Measurements from ENCODE around the gene ACOXL. TPM values are rescaled to one million over a fixed set of nuclear protein-coding genes. Genes with fewer than 3 reads are reported as not detected.

The ACOXL gene
- total and polyA plus RNA-seq, 10 of the 15 experiments (the other 5 are each of a cell fraction or from before 2014, with no cell fraction given) = 0.05 to 1.3 (median 0.71) TPM

GRCh38 chr2:110773401-110773921 lies 41.1 kb downstream of the ACOXL start:
- Histone ChIP-seq H3K27ac (ENCODE audit: control insufficient read depth, insufficient read depth) (no peak overlapping the region), H3K4me2 (ENCODE audit: control insufficient read depth, insufficient read depth) (no peak overlapping the region), H3K79me2 (ENCODE audit: control insufficient read depth, insufficient read depth, low read length) (no peaks in the 10 kb centered on the region), H3K4me3 (no peak overlapping the region), H3K9ac (ENCODE audit: control insufficient read depth, insufficient read depth, low read length) (no peak overlapping the region), H2AFZ (ENCODE audit: control insufficient read depth, low read depth, low read length) (no peak overlapping the region), H3K9me3 (replicated peaks; ENCODE audit: control insufficient read depth, insufficient read depth, low read length) (no peaks in the 10 kb centered on the region), H3K36me3 (ENCODE audit: control insufficient read depth in 2 of 2, insufficient read depth in 2 of 2, low read length in 1 of 2) (no peaks in the 10 kb centered on the region), H4K20me1 (ENCODE audit: control insufficient read depth, insufficient read depth) (no peaks in the 10 kb centered on the region), H3K4me1 (ENCODE audit: control insufficient read depth, insufficient read depth, low read length) (no peaks in the 10 kb centered on the region), H3K27me3 (replicated peaks in 1 of 2; ENCODE audit: control insufficient read depth in 2 of 2, insufficient read depth in 2 of 2, low read length in 1 of 2) (no peaks in the 10 kb centered on the region; a peak in 1 of 4 replicates)
- POLR2A ChIA-PET = no interaction called here
- RAD21 ChIA-PET (ENCODE audit: unreplicated experiment) = no interaction called here
- no peak for ATAC-seq
- CTCF ChIA-PET = interaction anchor here (0.7 to 1.2 kb wide), 3 partner anchors 8 to 19 kb away, joined by 3 read pairs; no protein-coding TSS in a partner anchor
- SMC1A ChIA-PET (ENCODE audit: uncharacterized antibody, unreplicated experiment) = interaction anchor here (1.8 kb wide), 1 partner anchor 13 kb away, joined by 7 read pairs; no protein-coding TSS in a partner anchor
- no peak for FAIRE-seq
- WGBS (ENCODE audit: insufficient coverage, insufficient replicate concordance, low lambda C conversion rate, missing lambda C conversion rate) = 71% methylated on average over 6 of the region's 6 CpGs
- BruUV-seq (replicated peaks) = no TSS peak
- intact Hi-C loops (cut with micrococcal nuclease; ENCODE audit: unreplicated experiment) = no loop called here
- in situ Hi-C loops (cut with MboI) = no loop called here
- no peak for DNase-seq (ENCODE audit: low read depth, low spot score)
- TF ChIP-seq ATF3 (IDR thresholded peaks at IDR 0.05; ENCODE audit: borderline replicate concordance, extremely low read depth, low read depth, low read length) (no peak), STAT1 (conservative IDR thresholded peaks at IDR 0.05) (no peak), SUZ12 (IDR thresholded peaks at IDR 0.05; ENCODE audit: unreplicated experiment) (no peak), CBX5 (IDR thresholded peaks at IDR 0.05; ENCODE audit: low read depth) (no peak), ZBED1 (IDR thresholded peaks at IDR 0.05; ENCODE audit: borderline replicate concordance) (no peak), ZNF687 (IDR thresholded peaks at IDR 0.05) (no peak), ETV6 (conservative IDR thresholded peaks at IDR 0.05 in 1 of 2, IDR thresholded peaks at IDR 0.05 in 1 of 2; ENCODE audit: borderline replicate concordance in 1 of 2, low read depth in 1 of 2) (no peak), ZNF592 (IDR thresholded peaks at IDR 0.05) (no peak), POU2F2 (IDR thresholded peaks at IDR 0.05; ENCODE audit: borderline replicate concordance, low read depth, low read length) (no peak), NR2C2 (IDR thresholded peaks at IDR 0.05; ENCODE audit: borderline replicate concordance, control insufficient read depth, insufficient read length, low read depth) (no peak), TCF7 (IDR thresholded peaks at IDR 0.05; ENCODE audit: borderline replicate concordance) (no peak), IKZF1 (conservative IDR thresholded peaks at IDR 0.05) (no peak), NFYB (IDR thresholded peaks at IDR 0.05; ENCODE audit: insufficient read depth, low read depth, low read length) (no peak)

Data from GM12878 (cell line).